Effector memory CD8-positive, alpha-beta T cell (primary cell): ENCODE results near the gene OGFRL1.

Experiments used
- ATAC-seq: fragments of 150-1000 bp; cut with Tn5 transposase; replicated peaks from 2 replicates; pipeline ENCODE4 v1.10.0; 2021; ENCODE audit warnings: mild to moderate bottlenecking, moderate library complexity
- DNase-seq, 3 experiments: peaks; one replicate each; pipeline ENCODE4 v3.0.0; 2021
- H3K27ac Mint-ChIP-seq, 2 donors: one replicate each; pipeline ENCODE4 v1.8.0; 2022; ENCODE audit warnings: mild to moderate bottlenecking in 2 of 2, mixed read lengths in 2 of 2, moderate library complexity in 2 of 2
- H3K27me3 Mint-ChIP-seq, 2 donors: one replicate each; pipeline ENCODE4 v1.8.0; 2022; ENCODE audit warnings: mixed read lengths in 2 of 2
- H3K36me3 Mint-ChIP-seq: one replicate; pipeline ENCODE4 v1.8.0; 2022; ENCODE audit warnings: mild to moderate bottlenecking, moderate library complexity, mixed read lengths; ENCODE audit not compliant: insufficient read depth
- H3K4me1 Mint-ChIP-seq, 2 donors: one replicate each; pipeline ENCODE4 v1.8.0; 2022; ENCODE audit warnings: low read depth in 2 of 2, mixed read lengths in 2 of 2
- H3K4me3 Mint-ChIP-seq, 2 donors: one replicate each; pipeline ENCODE4 v1.8.0; 2022; ENCODE audit warnings: mild to moderate bottlenecking in 2 of 2, mixed read lengths in 2 of 2, moderate library complexity in 2 of 2
- H3K9me3 Mint-ChIP-seq, 2 donors: one replicate each; pipeline ENCODE4 v1.8.0; 2022; ENCODE audit warnings: mixed read lengths in 2 of 2

Gene OGFRL1

GRCh38 chr6:71332012-71332411, 43.4 kb downstream of the OGFRL1 start:
- H3K4me3 Mint-ChIP-seq, result no peak overlapping the region
- DNase-seq (no peak), ATAC-seq (no peak)
- H3K36me3 Mint-ChIP-seq, result no peaks in the 10 kb centered on the region
- H3K27ac Mint-ChIP-seq, result no peak overlapping the region
- H3K27me3 Mint-ChIP-seq, result peaks cover 20 to 21% of the 10 kb centered on the region in 2 donors
- H3K4me1 Mint-ChIP-seq, result no peaks in the 10 kb centered on the region
- H3K9me3 Mint-ChIP-seq, result no peaks in the 10 kb centered on the region

- no peak for ATAC-seq
Observed at GRCh38 chr6:71333050-71333449, 44.4 kb downstream of the OGFRL1 start.

GRCh38 chr6:71333697-71334096, 45.1 kb downstream of the OGFRL1 start:
- DNase-seq (no peak), ATAC-seq (no peak)
- Mint-ChIP-seq H3K27ac (no peak overlapping the region), H3K27me3 (peaks cover 26 to 29% of the 10 kb centered on the region in 2 donors), H3K36me3 (no peaks in the 10 kb centered on the region), H3K4me1 (no peaks in the 10 kb centered on the region), H3K9me3 (no peaks in the 10 kb centered on the region), H3K4me3 (no peak overlapping the region)

More at GRCh38 chr6:71333050-71333449, 44.4 kb downstream of the OGFRL1 start:
- no peak overlapping the region for H3K27ac Mint-ChIP-seq
- DNase-seq, result no peak
- H3K4me3 Mint-ChIP-seq, result no peak overlapping the region
- H3K36me3 Mint-ChIP-seq, result no peaks in the 10 kb centered on the region
- no peaks in the 10 kb centered on the region for H3K9me3 Mint-ChIP-seq
- H3K4me1 Mint-ChIP-seq, result no peaks in the 10 kb centered on the region
- H3K27me3 Mint-ChIP-seq, result peaks cover 28 to 29% of the 10 kb centered on the region in 2 donors

GRCh38 chr6:71334768-71335167, 46.2 kb downstream of the OGFRL1 start:
- H3K4me3 Mint-ChIP-seq, result no peak overlapping the region
- DNase-seq (no peak), ATAC-seq (no peak)
- no peak overlapping the region for H3K27ac Mint-ChIP-seq
- no peaks in the 10 kb centered on the region for H3K4me1 Mint-ChIP-seq
- H3K36me3 Mint-ChIP-seq, result no peaks in the 10 kb centered on the region
- no peaks in the 10 kb centered on the region for H3K9me3 Mint-ChIP-seq
- peaks cover 21 to 29% of the 10 kb centered on the region in 2 donors for H3K27me3 Mint-ChIP-seq

- H3K27me3 Mint-ChIP-seq, result peaks cover 18 to 27% of the 10 kb centered on the region in 2 donors
- H3K9me3 Mint-ChIP-seq, result no peaks in the 10 kb centered on the region
- H3K27ac Mint-ChIP-seq, result no peak overlapping the region
- no peak for ATAC-seq
- no peaks in the 10 kb centered on the region for H3K36me3 Mint-ChIP-seq
- no peak overlapping the region for H3K4me3 Mint-ChIP-seq
- no peaks in the 10 kb centered on the region for H3K4me1 Mint-ChIP-seq
- DNase-seq, result no peak
Observed at GRCh38 chr6:71335544-71335943, 46.9 kb downstream of the OGFRL1 start.

GRCh38 chr6:71336901-71337300, 48.3 kb downstream of the OGFRL1 start:
- no peak for ATAC-seq
- no peaks in the 10 kb centered on the region for H3K4me1 Mint-ChIP-seq
- H3K27me3 Mint-ChIP-seq, result peaks cover 14 to 18% of the 10 kb centered on the region in 2 donors
- H3K27ac Mint-ChIP-seq, result no peak overlapping the region
- H3K4me3 Mint-ChIP-seq, result no peak overlapping the region
- H3K36me3 Mint-ChIP-seq, result no peaks in the 10 kb centered on the region
- DNase-seq, result no peak
- H3K9me3 Mint-ChIP-seq, result no peaks in the 10 kb centered on the region

- H3K27me3 Mint-ChIP-seq, result peaks cover 14 to 19% of the 10 kb centered on the region in 2 donors
Observed at GRCh38 chr6:71338540-71339316, 50.1 kb downstream of the OGFRL1 start.

GRCh38 chr6:71342772-71343171, 54.2 kb downstream of the OGFRL1 start:
- H3K36me3 Mint-ChIP-seq, result no peaks in the 10 kb centered on the region
- H3K27ac Mint-ChIP-seq, result no peak overlapping the region
- DNase-seq (no peak), ATAC-seq (no peak)
- no peak overlapping the region for H3K4me3 Mint-ChIP-seq
- peaks cover 10 to 11% of the 10 kb centered on the region in 2 donors for H3K27me3 Mint-ChIP-seq
- no peaks in the 10 kb centered on the region for H3K4me1 Mint-ChIP-seq
- no peaks in the 10 kb centered on the region for H3K9me3 Mint-ChIP-seq

More at GRCh38 chr6:71338540-71339316, 50.1 kb downstream of the OGFRL1 start:
- ATAC-seq, result no peak
- H3K36me3 Mint-ChIP-seq, result no peaks in the 10 kb centered on the region
- H3K9me3 Mint-ChIP-seq, result no peaks in the 10 kb centered on the region
- no peak overlapping the region for H3K4me3 Mint-ChIP-seq
- no peaks in the 10 kb centered on the region for H3K4me1 Mint-ChIP-seq
- DNase-seq, result no peak
- H3K27ac Mint-ChIP-seq, result no peak overlapping the region

GRCh38 chr6:71345476-71346333, 57.1 kb downstream of the OGFRL1 start:
- Mint-ChIP-seq H3K36me3 (no peaks in the 10 kb centered on the region), H3K27me3 (peaks cover 8 to 10% of the 10 kb centered on the region in 2 donors), H3K27ac (no peak overlapping the region), H3K4me3 (no peak overlapping the region), H3K9me3 (no peaks in the 10 kb centered on the region), H3K4me1 (no peaks in the 10 kb centered on the region)
- ATAC-seq (no peak), DNase-seq (no peak)

GRCh38 chr6:71346334-71346694, 57.7 kb downstream of the OGFRL1 start:
- ATAC-seq (no peak), DNase-seq (no peak)
- Mint-ChIP-seq H3K9me3 (no peaks in the 10 kb centered on the region), H3K4me3 (no peak overlapping the region), H3K27ac (no peak overlapping the region), H3K36me3 (no peaks in the 10 kb centered on the region), H3K27me3 (peaks cover 8 to 10% of the 10 kb centered on the region in 2 donors), H3K4me1 (no peaks in the 10 kb centered on the region)

- Mint-ChIP-seq H3K27me3 (peaks cover 8 to 10% of the 10 kb centered on the region in 2 donors), H3K4me1 (no peaks in the 10 kb centered on the region), H3K4me3 (no peak overlapping the region), H3K36me3 (no peaks in the 10 kb centered on the region), H3K27ac (no peak overlapping the region), H3K9me3 (no peaks in the 10 kb centered on the region)
- no peak for DNase-seq
- ATAC-seq, result no peak
Observed at GRCh38 chr6:71347119-71347518, 58.5 kb downstream of the OGFRL1 start.

GRCh38 chr6:71349395-71349794, 60.8 kb downstream of the OGFRL1 start:
- Mint-ChIP-seq H3K27me3 (peaks cover 3 to 4% of the 10 kb centered on the region in 2 donors), H3K9me3 (no peaks in the 10 kb centered on the region), H3K27ac (no peak overlapping the region), H3K4me1 (no peaks in the 10 kb centered on the region), H3K4me3 (no peak overlapping the region), H3K36me3 (no peaks in the 10 kb centered on the region)
- DNase-seq (no peak), ATAC-seq (no peak)

GRCh38 chr6:71349976-71350615, 61.5 kb downstream of the OGFRL1 start:
- Mint-ChIP-seq H3K9me3 (no peaks in the 10 kb centered on the region), H3K27me3 (no peaks in the 10 kb centered on the region), H3K4me1 (no peaks in the 10 kb centered on the region), H3K36me3 (no peaks in the 10 kb centered on the region), H3K4me3 (no peak overlapping the region), H3K27ac (no peak overlapping the region)
- ATAC-seq, result no peak
- DNase-seq, result no peak
